SU-DHL-6 (cell line): ENCODE data around the gene CACNB3.
"Not testable (repeated sequence)": the region's sequence is repeated elsewhere in the genome, so short reads cannot be mapped to it uniquely, and the experiment has no call there.

Experiments used
- H2AFZ ChIP-seq: fragments of 200-600 bp; sonication (generic); 2 replicates; pipeline ENCODE4 v1.6.1; 2014; ENCODE audit warnings: low read depth, mild to moderate bottlenecking, moderate library complexity, mixed read lengths, antibody characterized with exemption, low read length; ENCODE audit not compliant: severe bottlenecking
- H3F3A ChIP-seq: fragments of 200-600 bp; shearing (Covaris generic); 2 replicates; pipeline ENCODE4 v1.6.0; 2016; ENCODE audit warnings: antibody characterized with exemption, mild to moderate bottlenecking; ENCODE audit not compliant: insufficient read depth
- H3K27ac ChIP-seq: fragments of 200-600 bp; sonication (generic); 2 replicates; pipeline ENCODE4 v1.5.1; 2016; ENCODE audit warnings: low read depth, mild to moderate bottlenecking, low read length, moderate library complexity, mixed read lengths
- H3K27me3 ChIP-seq: fragments of 200-600 bp; sonication (generic), shearing (Covaris generic); 2 replicates; pipeline ENCODE4 v1.6.0; 2014; ENCODE audit warnings: mild to moderate bottlenecking, low read length
- H3K36me3 ChIP-seq: fragments of 200-600 bp; sonication (generic); 2 replicates; pipeline ENCODE4 v1.6.1; 2014; ENCODE audit warnings: mild to moderate bottlenecking, low read length, mixed read lengths
- H3K4me2 ChIP-seq: fragments of 300-600, 200-600 bp; shearing (Covaris generic), sonication (generic); 2 replicates; pipeline ENCODE4 v1.6.0; 2014; ENCODE audit warnings: low read length, low read depth, mild to moderate bottlenecking; ENCODE audit not compliant: poor library complexity, severe bottlenecking
- H3K4me3 ChIP-seq: fragments of 200-600 bp; sonication (generic); 2 replicates; pipeline ENCODE4 v1.5.1; 2014; ENCODE audit warnings: antibody characterized with exemption, low read length, mild to moderate bottlenecking, mixed read lengths; ENCODE audit not compliant: insufficient read depth, poor library complexity, severe bottlenecking
- H3K79me2 ChIP-seq: fragments of 200-600 bp; sonication (generic); 2 replicates; pipeline ENCODE4 v1.6.1; 2014; ENCODE audit warnings: mild to moderate bottlenecking, low read length, moderate library complexity; ENCODE audit not compliant: insufficient read depth
- H3K9ac ChIP-seq: fragments of 200-600 bp; sonication (generic); 2 replicates; pipeline ENCODE4 v1.7.0; 2014; ENCODE audit warnings: mild to moderate bottlenecking, low read length
- H3K9me2 ChIP-seq: fragments of 200-600 bp; sonication (generic); replicated peaks from 2 replicates; pipeline ENCODE4 v1.6.1; 2014; ENCODE audit warnings: low read length; ENCODE audit not compliant: insufficient read depth
- H3K9me3 ChIP-seq: fragments of 200-600 bp; sonication (generic); 2 replicates; pipeline ENCODE4 v1.6.1; 2014; ENCODE audit warnings: low read length, mixed read lengths; ENCODE audit not compliant: insufficient read depth
- H4K20me1 ChIP-seq: fragments of 200-600 bp; sonication (generic); 2 replicates; pipeline ENCODE4 v1.6.1; 2014; ENCODE audit warnings: low read depth, mild to moderate bottlenecking, antibody characterized with exemption, low read length, moderate library complexity, mixed read lengths
- EZH2phosphoT487 ChIP-seq: fragments of 200-600 bp; sonication (generic), shearing (Covaris generic); conservative IDR thresholded peaks from 2 replicates; pipeline ENCODE4 v1.6.1; 2018; ENCODE audit warnings: mild to moderate bottlenecking, antibody characterized with exemption, low read length, moderate library complexity, mixed read lengths
- TF ChIP-seq, protein P1 (sequence below): fragments of 200-600 bp; sonication (generic); IDR thresholded peaks from one replicate; pipeline ENCODE4 v1.5.1; 2017; ENCODE audit warnings: antibody characterized with exemption, mild to moderate bottlenecking, low read length, moderate library complexity; ENCODE audit not compliant: insufficient read depth, poor library complexity, severe bottlenecking

Gene CACNB3

DNA sequence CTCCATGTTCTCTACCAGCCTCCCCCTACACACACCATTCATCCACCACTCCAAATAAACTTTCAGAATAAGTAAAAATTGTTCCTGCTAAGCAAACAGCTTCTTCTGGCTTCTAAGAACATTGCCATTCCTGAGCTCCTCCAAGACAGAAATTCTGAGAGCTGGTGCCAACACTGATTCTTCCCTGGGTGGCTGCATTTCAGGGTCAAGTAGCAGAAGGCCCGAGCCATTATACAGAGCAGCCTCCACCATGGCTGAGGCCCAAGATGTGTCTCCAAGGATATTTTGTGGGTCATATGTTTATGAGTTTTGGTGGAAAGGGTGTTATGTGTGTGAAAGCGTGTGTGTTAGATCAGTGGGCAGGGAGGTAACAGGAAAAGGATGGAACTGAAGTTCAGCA is 50.9 kb downstream of the CACNB3 start:
- no peaks in the 10 kb centered on the region for H3K9me3 ChIP-seq
- H3K36me3 ChIP-seq: no peaks in the 10 kb centered on the region
- H3K27me3 ChIP-seq: no peaks in the 10 kb centered on the region
- H3K4me3 ChIP-seq: no peak overlapping the region
- no peaks in the 10 kb centered on the region for H4K20me1 ChIP-seq
- no peaks in the 10 kb centered on the region for H3K79me2 ChIP-seq
- TF ChIP-seq, protein P1, sequence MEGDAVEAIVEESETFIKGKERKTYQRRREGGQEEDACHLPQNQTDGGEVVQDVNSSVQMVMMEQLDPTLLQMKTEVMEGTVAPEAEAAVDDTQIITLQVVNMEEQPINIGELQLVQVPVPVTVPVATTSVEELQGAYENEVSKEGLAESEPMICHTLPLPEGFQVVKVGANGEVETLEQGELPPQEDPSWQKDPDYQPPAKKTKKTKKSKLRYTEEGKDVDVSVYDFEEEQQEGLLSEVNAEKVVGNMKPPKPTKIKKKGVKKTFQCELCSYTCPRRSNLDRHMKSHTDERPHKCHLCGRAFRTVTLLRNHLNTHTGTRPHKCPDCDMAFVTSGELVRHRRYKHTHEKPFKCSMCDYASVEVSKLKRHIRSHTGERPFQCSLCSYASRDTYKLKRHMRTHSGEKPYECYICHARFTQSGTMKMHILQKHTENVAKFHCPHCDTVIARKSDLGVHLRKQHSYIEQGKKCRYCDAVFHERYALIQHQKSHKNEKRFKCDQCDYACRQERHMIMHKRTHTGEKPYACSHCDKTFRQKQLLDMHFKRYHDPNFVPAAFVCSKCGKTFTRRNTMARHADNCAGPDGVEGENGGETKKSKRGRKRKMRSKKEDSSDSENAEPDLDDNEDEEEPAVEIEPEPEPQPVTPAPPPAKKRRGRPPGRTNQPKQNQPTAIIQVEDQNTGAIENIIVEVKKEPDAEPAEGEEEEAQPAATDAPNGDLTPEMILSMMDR: no peak
- no peak for TF ChIP-seq EZH2phosphoT487
- H3K27ac ChIP-seq: no peak overlapping the region
- no peak overlapping the region for H2AFZ ChIP-seq
- no peak overlapping the region for H3K9ac ChIP-seq
- no peaks in the 10 kb centered on the region for H3K9me2 ChIP-seq
- H3K4me2 ChIP-seq: no peak overlapping the region
- H3F3A ChIP-seq: no peaks in the 10 kb centered on the region

DNA sequence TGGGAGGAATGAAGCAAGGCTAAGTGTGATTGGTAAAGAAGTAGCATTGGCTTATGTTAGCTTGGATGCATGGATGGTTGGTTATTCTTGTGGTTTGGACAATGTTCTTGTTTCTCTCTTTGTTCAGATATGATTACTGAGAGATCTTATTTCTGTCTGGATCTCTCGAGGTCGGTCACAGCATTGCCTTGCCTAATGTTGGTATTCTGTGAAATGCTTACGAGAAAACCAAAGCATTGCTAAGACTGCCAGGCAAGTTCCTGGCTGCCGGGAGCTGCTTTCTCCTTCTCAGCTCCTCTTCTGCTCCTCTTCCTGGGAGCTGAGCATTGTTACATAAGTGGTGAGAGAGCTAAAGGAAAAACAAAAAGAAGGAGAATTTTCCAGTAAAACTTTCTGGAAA is 54.8 kb downstream of the CACNB3 start:
- TF ChIP-seq, protein P1: no peak
- no peak for TF ChIP-seq EZH2phosphoT487
- H3K36me3 ChIP-seq: no peaks in the 10 kb centered on the region
- no peaks in the 10 kb centered on the region for H3F3A ChIP-seq
- no peak overlapping the region for H3K27ac ChIP-seq
- H2AFZ ChIP-seq: no peak overlapping the region
- no peak overlapping the region for H3K4me3 ChIP-seq
- no peak overlapping the region for H3K9ac ChIP-seq
- H3K27me3 ChIP-seq: no peaks in the 10 kb centered on the region
- no peak overlapping the region for H3K4me2 ChIP-seq
- H4K20me1 ChIP-seq: no peaks in the 10 kb centered on the region
- H3K9me2 ChIP-seq: no peaks in the 10 kb centered on the region
- H3K79me2 ChIP-seq: no peaks in the 10 kb centered on the region
- H3K9me3 ChIP-seq: no peaks in the 10 kb centered on the region

DNA sequence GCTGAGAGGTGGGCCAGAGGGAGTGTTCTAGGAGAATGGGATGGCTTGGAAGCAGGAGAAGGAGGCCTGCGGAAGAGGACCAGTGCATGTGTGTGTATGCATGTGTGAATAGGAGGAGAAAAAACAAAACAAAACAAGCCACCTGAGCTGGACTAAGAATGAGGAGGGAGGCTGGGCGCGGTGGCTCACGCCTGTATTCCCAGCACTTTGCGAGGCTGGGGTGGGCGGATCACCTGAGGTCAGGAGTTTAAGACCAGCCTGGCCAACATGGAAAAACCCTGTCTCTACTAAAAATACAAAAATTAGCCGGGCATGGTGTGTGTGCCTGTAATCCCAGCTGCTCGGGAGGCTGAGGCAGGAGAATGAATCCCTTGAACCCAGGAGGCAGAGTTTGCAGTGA is 55.2 kb downstream of the CACNB3 start:
- H2AFZ ChIP-seq, H4K20me1 ChIP-seq, H3K9me2 ChIP-seq, H3K27me3 ChIP-seq, H3K4me2 ChIP-seq, H3K4me3 ChIP-seq, H3K36me3 ChIP-seq, H3F3A ChIP-seq, H3K9ac ChIP-seq, H3K27ac ChIP-seq, H3K79me2 ChIP-seq, H3K9me3 ChIP-seq: not testable (repeated sequence)

DNA sequence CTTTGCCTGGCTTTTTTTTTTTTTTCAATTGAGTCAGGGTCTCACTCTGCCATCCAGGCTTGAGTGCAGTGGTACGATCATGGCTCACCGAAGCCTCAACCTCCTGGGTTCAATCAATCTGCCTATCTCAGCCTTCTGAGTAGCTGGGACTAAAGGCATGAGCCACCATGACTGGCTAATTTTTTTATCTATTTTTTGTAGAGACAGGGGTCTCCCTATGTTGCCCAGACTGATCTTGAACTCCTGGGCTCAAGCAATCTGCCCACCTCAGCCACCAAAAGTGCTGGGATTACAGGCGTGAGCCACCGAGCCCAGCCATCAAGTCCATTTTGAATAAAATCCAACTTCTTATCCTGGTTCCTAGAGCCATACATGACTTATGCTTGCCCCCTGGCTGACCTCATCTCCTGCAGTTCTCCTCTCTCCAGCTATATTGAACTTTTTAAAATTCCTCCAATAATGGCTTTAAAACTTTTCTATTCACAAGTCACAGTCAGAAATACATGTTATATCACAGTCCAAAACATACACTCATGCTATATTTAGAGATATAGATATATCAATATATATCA is 57.7 kb downstream of the CACNB3 start:
- no peak overlapping the region for H3K9ac ChIP-seq
- H3K4me2 ChIP-seq: no peak overlapping the region
- H3K27ac ChIP-seq: no peak overlapping the region
- H3F3A ChIP-seq: no peaks in the 10 kb centered on the region
- no peaks in the 10 kb centered on the region for H4K20me1 ChIP-seq
- H3K4me3 ChIP-seq: no peak overlapping the region
- no peaks in the 10 kb centered on the region for H3K9me2 ChIP-seq
- H3K27me3 ChIP-seq: no peaks in the 10 kb centered on the region
- TF ChIP-seq, protein P1: no peak
- TF ChIP-seq EZH2phosphoT487: no peak
- no peaks in the 10 kb centered on the region for H3K79me2 ChIP-seq
- H2AFZ ChIP-seq: no peak overlapping the region
- no peaks in the 10 kb centered on the region for H3K9me3 ChIP-seq
- no peaks in the 10 kb centered on the region for H3K36me3 ChIP-seq
